K562 (cell line): ENCODE results near the gene CHGA. TPM values are rescaled to one million over a fixed set of nuclear protein-coding genes. Genes with fewer than 3 reads are reported as not detected.

Experiments used
- ATAC-seq: fragments of 200-7000 bp; cut with Tn5 transposase; 3 replicates; pipeline ENCODE4 v1.9.1; 2020; ENCODE audit warnings: moderate library complexity
- BruUV-seq: library from RNA; stranded (reverse); fragments of 400-500 nt; replicated peaks from 2 replicates; lab custom pipeline; 2021; lab: Mats Ljungman, UMichigan
- CTCF ChIA-PET: fragments of 300-600 bp; formaldehyde crosslinking; extraction: SDS; loops from one replicate; lab custom pipeline; 2021; ENCODE audit warnings: low intra/inter-chr PET ratio; lab: Yijun Ruan, JAX
- POLR2A ChIA-PET: fragments of 300-600, 350-650 bp; sonication (Branson Sonifier 250); formaldehyde crosslinking; extraction: SDS; loops from one replicate; lab custom pipeline; 2021; ENCODE audit warnings: antibody characterized with exemption, inconsistent platforms; lab: Yijun Ruan, JAX
- DNase-seq, 4 experiments: peaks; one replicate each; pipeline versions ENCODE4 v3.0.0 to v3.0.0-alpha.2; 2011 to 2018; ENCODE audit warnings: low spot score in 3 of 4, mixed read lengths in 3 of 4; ENCODE audit errors: extremely low read depth in 1 of 4
- FAIRE-seq: peaks from 2 replicates; lab custom pipeline; 2011; peaks lifted over from hg19 to GRCh38; lab: Jason Lieb, UNC
- H2AFZ ChIP-seq: 2 replicates; pipeline ENCODE4 v1.6.0; 2011; ENCODE audit warnings: low read depth, low read length, control low read depth, inconsistent platforms
- H3K27ac ChIP-seq: fragments of 200-600 bp; 3 replicates; pipeline ENCODE4 v1.8.0; 2011; ENCODE audit warnings: low read depth, mild to moderate bottlenecking, control low read depth, inconsistent platforms, low read length, moderate library complexity, mixed read lengths; ENCODE audit errors: extremely low read depth
- H3K27me3 ChIP-seq, 2 experiments: fragments of 300-600 bp in 1 of 2; 2 replicates in 1 of 2; 3 replicates in 1 of 2; pipeline versions ENCODE4 v1.6.0 to v1.8.0; 2011; ENCODE audit warnings: inconsistent platforms in 2 of 2, low read length in 2 of 2, mild to moderate bottlenecking in 1 of 2, mixed read lengths in 1 of 2, moderate library complexity in 1 of 2; ENCODE audit not compliant: control insufficient read depth in 2 of 2, insufficient read depth in 2 of 2
- H3K36me3 ChIP-seq: fragments of 300-600 bp; 3 replicates; pipeline ENCODE4 v1.8.0; 2011; ENCODE audit warnings: mild to moderate bottlenecking, low read length, inconsistent platforms; ENCODE audit not compliant: control insufficient read depth, insufficient read depth
- H3K4me1 ChIP-seq, 2 experiments: fragments of 200-600 bp in 1 of 2; replicated peaks in 1 of 2; 2 replicates in 1 of 2; 3 replicates in 1 of 2; pipeline versions ENCODE4 v1.5.1 to v1.8.0; 2011; ENCODE audit warnings: inconsistent platforms in 2 of 2, low read length in 2 of 2, mild to moderate bottlenecking in 1 of 2, mixed read lengths in 1 of 2, moderate library complexity in 1 of 2; ENCODE audit not compliant: control insufficient read depth in 2 of 2, insufficient read depth in 2 of 2
- H3K4me2 ChIP-seq: 2 replicates; pipeline ENCODE4 v1.6.1; 2011; ENCODE audit warnings: low read length, control low read depth, inconsistent platforms, mixed read lengths; ENCODE audit not compliant: insufficient read depth
- H3K4me3 ChIP-seq: fragments of 200-600 bp; sonication (generic), shearing (Covaris generic); 2 replicates; pipeline ENCODE4 v1.5.1; 2016; ENCODE audit warnings: control low read depth, inconsistent platforms
- H3K79me2 ChIP-seq: fragments of 200-600 bp; 3 replicates; pipeline ENCODE4 v1.8.0; 2011; ENCODE audit warnings: low read length, inconsistent platforms; ENCODE audit not compliant: control insufficient read depth, insufficient read depth
- H3K9ac ChIP-seq, 2 experiments: 2 replicates each; pipeline versions ENCODE4 v1.6.0 to v1.6.1; 2011; ENCODE audit warnings: low read depth in 2 of 2, low read length in 2 of 2, control low read depth in 1 of 2, inconsistent platforms in 1 of 2, mild to moderate bottlenecking in 1 of 2, mixed read lengths in 1 of 2; ENCODE audit not compliant: insufficient read depth in 1 of 2
- H3K9me1 ChIP-seq: one replicate; pipeline ENCODE4 v1.6.0; 2011; ENCODE audit warnings: inconsistent platforms, mild to moderate bottlenecking, low read length, moderate library complexity; ENCODE audit not compliant: control insufficient read depth, insufficient read depth
- H3K9me3 ChIP-seq: replicated peaks from 2 replicates; pipeline ENCODE4 v1.5.1; 2011; ENCODE audit warnings: low read depth, low read length, inconsistent platforms; ENCODE audit not compliant: control insufficient read depth, insufficient read depth
- H4K20me1 ChIP-seq: replicated peaks from 2 replicates; pipeline ENCODE4 v1.6.1; 2011; ENCODE audit warnings: low read length, inconsistent platforms, mixed read lengths; ENCODE audit not compliant: control insufficient read depth, insufficient read depth
- DMBX1 ChIP-seq: fragments of 250-450 bp; sonication (Bioruptor Pico); IDR thresholded peaks from 2 replicates; pipeline ENCODE4 v1.8.0; 2022; ENCODE audit warnings: inconsistent platforms, mild to moderate bottlenecking, moderate library complexity, borderline replicate concordance
- HDAC8 ChIP-seq: fragments of 450-650 bp; IDR thresholded peaks from 2 replicates; pipeline ENCODE4 v1.6.1; 2016; ENCODE audit warnings: mild to moderate bottlenecking, missing genetic modification characterization, moderate library complexity, missing compliant biosample characterization
- PRMT5 ChIP-seq: sonication (generic); formaldehyde crosslinking; IDR thresholded peaks from 2 replicates; pipeline ENCODE4 v1.5.0; 2020; ENCODE audit warnings: missing genetic modification reagents
- ZNF561 ChIP-seq: fragments of 450-650 bp; formaldehyde crosslinking; conservative IDR thresholded peaks from 2 replicates; pipeline ENCODE4 v1.4.0; 2020; ENCODE audit warnings: mild to moderate bottlenecking, moderate library complexity
- ZNF584 ChIP-seq: fragments of 200-800 bp; sonication (Bioruptor generic); IDR thresholded peaks from 2 replicates; pipeline ENCODE4 v1.6.1; 2016; ENCODE audit warnings: low read depth, mild to moderate bottlenecking, missing genetic modification characterization, missing compliant biosample characterization
- ZSCAN32 ChIP-seq: fragments of 450-650 bp; formaldehyde crosslinking; IDR thresholded peaks from 2 replicates; pipeline ENCODE4 v1.4.0; 2020; ENCODE audit warnings: mild to moderate bottlenecking, moderate library complexity
- WGBS: fragments of 100-300 bp; shearing (Covaris generic); methylation state at CpG from one replicate; pipeline ENCODE4 v1.1.6; 2016; ENCODE audit warnings: low coverage, mixed read lengths; ENCODE audit not compliant: insufficient coverage; ENCODE audit errors: missing lambda C conversion rate; 5-methylcytosine and 5-hydroxymethylcytosine counted together
- in situ Hi-C: fragments of 300-500 bp; cut with MboI; formaldehyde crosslinking; loops from 4 replicates; pipeline ENCODE4 v1.15.0; 2018; ENCODE audit warnings: inconsistent platforms, mixed read lengths
- intact Hi-C: fragments of 100-400 bp; cut with micrococcal nuclease; formaldehyde crosslinking; loops from 2 replicates; pipeline ENCODE4 v1.14.2; 2022
- polyA plus RNA-seq, 8 experiments: library from polyadenylated mRNA; depleted of rRNA in 4 of 8; stranded (reverse) in 5 of 8; unstranded in 3 of 8; fragments of >200 nt; fragmentation: Nextera tagmentation in 2 of 8; fragmentation: Illumina TruSeq in 1 of 8; extraction: Ambion mirVana in 2 of 8; extraction: Trizol in 1 of 8; gene quantifications; 2 replicates each; pipeline versions ENCODE4 v1.2.1 to v1.2.3, GENCODE V29; 2011 to 2014; ENCODE audit warnings: inconsistent platforms in 1 of 8, missing spikeins in 1 of 8
- total RNA-seq, 7 experiments: library from RNA; depleted of rRNA in 6 of 7; stranded (reverse); fragments of >200 nt in 6 of 7; fragmentation: Illumina TruSeq in 2 of 7; extraction: Trizol in 2 of 7; gene quantifications; 2 replicates each; pipeline versions ENCODE4 v1.2.1 to v1.2.3, GENCODE V29; 2011 to 2021; ENCODE audit warnings: low replicate concordance in 1 of 7
- TF ChIP-seq, protein P1 (sequence below): sonication (generic); formaldehyde crosslinking; IDR thresholded peaks from 2 replicates; pipeline ENCODE4 v1.8.0; 2023; ENCODE audit warnings: missing genetic modification reagents, mild to moderate bottlenecking, borderline replicate concordance
- TF ChIP-seq, protein P2 (sequence below): fragments of 450-650 bp; IDR thresholded peaks from 2 replicates; pipeline ENCODE4 v1.6.1; 2016; ENCODE audit warnings: borderline replicate concordance
- TF ChIP-seq, protein P3 (sequence below): fragments of 250-450 bp; sonication (Bioruptor Pico); IDR thresholded peaks from 2 replicates; pipeline ENCODE4 v1.4.0; 2020; ENCODE audit warnings: mild to moderate bottlenecking
- TF ChIP-seq, protein P4 (sequence below): fragments of 250-450 bp; sonication (Bioruptor Pico); IDR thresholded peaks from 2 replicates; pipeline ENCODE4 v1.8.0; 2021; ENCODE audit warnings: borderline replicate concordance, mild to moderate bottlenecking, moderate library complexity; ENCODE audit not compliant: poor library complexity, severe bottlenecking

The CHGA gene
- total and polyA plus RNA-seq, 9 of the 15 experiments (the other 6 are each of a cell fraction or from before 2014, with no cell fraction given) = not detected

DNA sequence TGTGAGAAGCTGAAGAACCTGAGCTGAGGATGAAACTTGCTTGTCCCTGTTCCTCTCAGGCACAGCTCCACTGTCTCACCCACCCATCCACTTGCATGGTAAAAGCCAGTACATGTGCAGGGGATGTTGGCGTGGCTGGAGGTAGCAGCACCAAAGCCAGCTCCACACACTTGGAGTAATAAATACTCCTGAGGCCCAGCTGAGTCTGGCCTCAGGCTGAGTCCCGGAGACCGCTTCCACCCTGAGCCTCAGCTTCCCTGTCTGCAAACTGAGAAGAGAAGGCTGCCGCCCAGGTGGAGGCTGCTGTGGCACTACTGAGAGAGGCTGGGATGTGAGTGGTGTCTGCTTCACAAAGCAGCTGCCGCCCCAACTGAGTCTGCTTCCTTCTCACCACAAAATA, 19.2 kb downstream of the CHGA start:
- POLR2A ChIA-PET = no interaction called here
- ATAC-seq (no peak), DNase-seq (no peak), FAIRE-seq (no peak)
- H3K4me2 ChIP-seq = no peak overlapping the region
- no peaks in the 10 kb centered on the region for H3K79me2 ChIP-seq
- no TSS peak for BruUV-seq
- 0 out of 3 replicates have a peak, but pooled peaks cover 2% of the 10 kb centered on the region for H3K36me3 ChIP-seq
- intact Hi-C loops (no loop called here), in situ Hi-C loops (no loop called here)
- H3K9me3 ChIP-seq = no peaks in the 10 kb centered on the region
- H3K27me3 ChIP-seq = no peaks in the 10 kb centered on the region
- no peak overlapping the region for H3K9ac ChIP-seq
- CTCF ChIA-PET = no interaction called here
- WGBS = 80% methylated on average over 1 of the region's 5 CpGs
- peaks cover 0 to 40% of the 10 kb centered on the region in 2 experiments; a peak in 3 of 5 replicates for H3K4me1 ChIP-seq
- no peak overlapping the region for H2AFZ ChIP-seq
- no peaks in the 10 kb centered on the region for H4K20me1 ChIP-seq
- peaks cover 7% of the 10 kb centered on the region for H3K9me1 ChIP-seq
- H3K4me3 ChIP-seq = no peak overlapping the region
- H3K27ac ChIP-seq = no peak overlapping the region
- TF ChIP-seq HDAC8 (tag) (no peak), ZNF584 (CRISPR knock-in tag) (no peak), ZSCAN32 (CRISPR knock-in tag) (no peak), DMBX1 (CRISPR knock-in tag) (no peak), ZNF561 (CRISPR knock-in tag) (no peak), PRMT5 (CRISPR knock-in tag) (no peak)
- TF ChIP-seq, protein P1, sequence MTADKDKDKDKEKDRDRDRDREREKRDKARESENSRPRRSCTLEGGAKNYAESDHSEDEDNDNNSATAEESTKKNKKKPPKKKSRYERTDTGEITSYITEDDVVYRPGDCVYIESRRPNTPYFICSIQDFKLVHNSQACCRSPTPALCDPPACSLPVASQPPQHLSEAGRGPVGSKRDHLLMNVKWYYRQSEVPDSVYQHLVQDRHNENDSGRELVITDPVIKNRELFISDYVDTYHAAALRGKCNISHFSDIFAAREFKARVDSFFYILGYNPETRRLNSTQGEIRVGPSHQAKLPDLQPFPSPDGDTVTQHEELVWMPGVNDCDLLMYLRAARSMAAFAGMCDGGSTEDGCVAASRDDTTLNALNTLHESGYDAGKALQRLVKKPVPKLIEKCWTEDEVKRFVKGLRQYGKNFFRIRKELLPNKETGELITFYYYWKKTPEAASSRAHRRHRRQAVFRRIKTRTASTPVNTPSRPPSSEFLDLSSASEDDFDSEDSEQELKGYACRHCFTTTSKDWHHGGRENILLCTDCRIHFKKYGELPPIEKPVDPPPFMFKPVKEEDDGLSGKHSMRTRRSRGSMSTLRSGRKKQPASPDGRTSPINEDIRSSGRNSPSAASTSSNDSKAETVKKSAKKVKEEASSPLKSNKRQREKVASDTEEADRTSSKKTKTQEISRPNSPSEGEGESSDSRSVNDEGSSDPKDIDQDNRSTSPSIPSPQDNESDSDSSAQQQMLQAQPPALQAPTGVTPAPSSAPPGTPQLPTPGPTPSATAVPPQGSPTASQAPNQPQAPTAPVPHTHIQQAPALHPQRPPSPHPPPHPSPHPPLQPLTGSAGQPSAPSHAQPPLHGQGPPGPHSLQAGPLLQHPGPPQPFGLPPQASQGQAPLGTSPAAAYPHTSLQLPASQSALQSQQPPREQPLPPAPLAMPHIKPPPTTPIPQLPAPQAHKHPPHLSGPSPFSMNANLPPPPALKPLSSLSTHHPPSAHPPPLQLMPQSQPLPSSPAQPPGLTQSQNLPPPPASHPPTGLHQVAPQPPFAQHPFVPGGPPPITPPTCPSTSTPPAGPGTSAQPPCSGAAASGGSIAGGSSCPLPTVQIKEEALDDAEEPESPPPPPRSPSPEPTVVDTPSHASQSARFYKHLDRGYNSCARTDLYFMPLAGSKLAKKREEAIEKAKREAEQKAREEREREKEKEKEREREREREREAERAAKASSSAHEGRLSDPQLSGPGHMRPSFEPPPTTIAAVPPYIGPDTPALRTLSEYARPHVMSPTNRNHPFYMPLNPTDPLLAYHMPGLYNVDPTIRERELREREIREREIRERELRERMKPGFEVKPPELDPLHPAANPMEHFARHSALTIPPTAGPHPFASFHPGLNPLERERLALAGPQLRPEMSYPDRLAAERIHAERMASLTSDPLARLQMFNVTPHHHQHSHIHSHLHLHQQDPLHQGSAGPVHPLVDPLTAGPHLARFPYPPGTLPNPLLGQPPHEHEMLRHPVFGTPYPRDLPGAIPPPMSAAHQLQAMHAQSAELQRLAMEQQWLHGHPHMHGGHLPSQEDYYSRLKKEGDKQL (CRISPR knock-in tag) = no peak
- TF ChIP-seq, protein P2, sequence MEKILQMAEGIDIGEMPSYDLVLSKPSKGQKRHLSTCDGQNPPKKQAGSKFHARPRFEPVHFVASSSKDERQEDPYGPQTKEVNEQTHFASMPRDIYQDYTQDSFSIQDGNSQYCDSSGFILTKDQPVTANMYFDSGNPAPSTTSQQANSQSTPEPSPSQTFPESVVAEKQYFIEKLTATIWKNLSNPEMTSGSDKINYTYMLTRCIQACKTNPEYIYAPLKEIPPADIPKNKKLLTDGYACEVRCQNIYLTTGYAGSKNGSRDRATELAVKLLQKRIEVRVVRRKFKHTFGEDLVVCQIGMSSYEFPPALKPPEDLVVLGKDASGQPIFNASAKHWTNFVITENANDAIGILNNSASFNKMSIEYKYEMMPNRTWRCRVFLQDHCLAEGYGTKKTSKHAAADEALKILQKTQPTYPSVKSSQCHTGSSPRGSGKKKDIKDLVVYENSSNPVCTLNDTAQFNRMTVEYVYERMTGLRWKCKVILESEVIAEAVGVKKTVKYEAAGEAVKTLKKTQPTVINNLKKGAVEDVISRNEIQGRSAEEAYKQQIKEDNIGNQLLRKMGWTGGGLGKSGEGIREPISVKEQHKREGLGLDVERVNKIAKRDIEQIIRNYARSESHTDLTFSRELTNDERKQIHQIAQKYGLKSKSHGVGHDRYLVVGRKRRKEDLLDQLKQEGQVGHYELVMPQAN = no peak
- TF ChIP-seq, protein P3, sequence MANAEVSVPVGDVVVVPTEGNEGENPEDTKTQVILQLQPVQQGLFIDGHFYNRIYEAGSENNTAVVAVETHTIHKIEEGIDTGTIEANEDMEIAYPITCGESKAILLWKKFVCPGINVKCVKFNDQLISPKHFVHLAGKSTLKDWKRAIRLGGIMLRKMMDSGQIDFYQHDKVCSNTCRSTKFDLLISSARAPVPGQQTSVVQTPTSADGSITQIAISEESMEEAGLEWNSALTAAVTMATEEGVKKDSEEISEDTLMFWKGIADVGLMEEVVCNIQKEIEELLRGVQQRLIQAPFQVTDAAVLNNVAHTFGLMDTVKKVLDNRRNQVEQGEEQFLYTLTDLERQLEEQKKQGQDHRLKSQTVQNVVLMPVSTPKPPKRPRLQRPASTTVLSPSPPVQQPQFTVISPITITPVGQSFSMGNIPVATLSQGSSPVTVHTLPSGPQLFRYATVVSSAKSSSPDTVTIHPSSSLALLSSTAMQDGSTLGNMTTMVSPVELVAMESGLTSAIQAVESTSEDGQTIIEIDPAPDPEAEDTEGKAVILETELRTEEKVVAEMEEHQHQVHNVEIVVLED (CRISPR knock-in tag) = no peak
- TF ChIP-seq, protein P4, sequence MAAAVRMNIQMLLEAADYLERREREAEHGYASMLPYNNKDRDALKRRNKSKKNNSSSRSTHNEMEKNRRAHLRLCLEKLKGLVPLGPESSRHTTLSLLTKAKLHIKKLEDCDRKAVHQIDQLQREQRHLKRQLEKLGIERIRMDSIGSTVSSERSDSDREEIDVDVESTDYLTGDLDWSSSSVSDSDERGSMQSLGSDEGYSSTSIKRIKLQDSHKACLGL = no peak
